ENCODE results near the gene ITGA7. TPM values are rescaled to one million over a fixed set of nuclear protein-coding genes. Genes with fewer than 3 reads are reported as not detected.

The ITGA7 gene
- polyA plus RNA-seq, 2 donors, result 15.3 to 24.6 TPM

DNA sequence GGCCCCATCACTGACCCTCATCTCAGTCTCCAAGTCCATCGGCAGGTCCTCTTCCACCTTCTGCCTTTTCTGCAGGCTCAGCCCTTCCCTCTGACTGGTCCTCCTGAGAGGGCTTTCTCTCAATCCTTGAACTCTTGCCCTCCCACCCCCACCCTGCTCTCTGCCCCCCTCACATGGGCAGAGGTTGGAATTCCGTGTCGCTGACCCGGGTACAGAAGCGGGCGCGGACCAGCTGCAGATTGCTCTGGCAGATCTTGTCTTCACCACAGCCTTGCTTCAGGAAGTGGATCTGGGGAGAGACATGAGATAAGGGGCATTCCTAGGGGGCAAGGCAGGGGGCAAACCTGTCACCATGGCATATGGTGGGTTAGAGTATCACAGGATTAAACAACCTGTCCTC is 12.4 kb downstream of the ITGA7 start:
- Histone ChIP-seq H3K36me3 (ENCODE audit: control insufficient read depth in 2 of 2, insufficient read depth in 2 of 2, low read length in 1 of 2) (peaks cover 0 to 3% of the 10 kb centered on the region in 2 donors), H3K27ac (ENCODE audit: low read depth in 2 of 2, low read length in 1 of 2) (no peak overlapping the region), H3K27me3 (ENCODE audit: control insufficient read depth in 1 of 2, insufficient read depth in 2 of 2, low read length in 2 of 2) (no peaks in the 10 kb centered on the region), H3K4me3 (ENCODE audit: low read depth in 1 of 2, low read length in 2 of 2) (no peak overlapping the region), H3K4me1 (ENCODE audit: control insufficient read depth in 2 of 2, insufficient read depth in 2 of 2, low read length in 1 of 2) (peaks cover 0 to 1% of the 10 kb centered on the region in 2 donors), H3K9me3 (ENCODE audit: control insufficient read depth in 2 of 2, insufficient read depth in 1 of 2, low read depth in 1 of 2, low read length in 1 of 2) (no peaks in the 10 kb centered on the region)
- 75 to 78% methylated on average over 7 of the region's 7 CpGs for WGBS, 2 donors

DNA sequence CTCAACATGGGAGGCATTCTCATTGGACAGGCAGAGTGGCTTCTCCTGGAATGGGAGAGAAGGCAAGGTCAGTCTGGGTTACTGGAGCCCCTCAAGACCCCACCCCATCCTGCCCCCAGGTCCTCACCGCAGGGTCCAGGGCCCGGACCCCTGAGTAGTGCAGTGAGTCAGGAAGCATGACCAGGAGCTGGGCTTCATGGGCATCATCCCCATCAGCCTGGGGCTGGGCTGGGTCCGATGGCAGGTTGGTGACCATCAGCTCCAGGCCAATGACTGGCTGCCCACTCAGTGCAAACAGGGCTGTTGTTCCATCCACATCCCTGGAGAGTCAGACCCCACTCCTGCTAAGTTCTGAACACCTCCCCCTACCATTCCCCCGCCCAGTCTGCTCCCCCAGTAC is 13.1 kb downstream of the ITGA7 start:
- Histone ChIP-seq H3K9me3 (ENCODE audit: control insufficient read depth in 2 of 2, insufficient read depth in 1 of 2, low read depth in 1 of 2, low read length in 1 of 2) (no peaks in the 10 kb centered on the region), H3K4me1 (ENCODE audit: control insufficient read depth in 2 of 2, insufficient read depth in 2 of 2, low read length in 1 of 2) (no peaks in the 10 kb centered on the region), H3K27me3 (ENCODE audit: control insufficient read depth in 1 of 2, insufficient read depth in 2 of 2, low read length in 2 of 2) (no peaks in the 10 kb centered on the region), H3K27ac (ENCODE audit: low read depth in 2 of 2, low read length in 1 of 2) (no peak overlapping the region), H3K4me3 (ENCODE audit: low read depth in 1 of 2, low read length in 2 of 2) (no peak overlapping the region), H3K36me3 (ENCODE audit: control insufficient read depth in 2 of 2, insufficient read depth in 2 of 2, low read length in 1 of 2) (peaks cover 0 to 3% of the 10 kb centered on the region in 2 donors)
- WGBS, 2 donors, result 95 to 96% methylated on average over 4 of the region's 4 CpGs

DNA sequence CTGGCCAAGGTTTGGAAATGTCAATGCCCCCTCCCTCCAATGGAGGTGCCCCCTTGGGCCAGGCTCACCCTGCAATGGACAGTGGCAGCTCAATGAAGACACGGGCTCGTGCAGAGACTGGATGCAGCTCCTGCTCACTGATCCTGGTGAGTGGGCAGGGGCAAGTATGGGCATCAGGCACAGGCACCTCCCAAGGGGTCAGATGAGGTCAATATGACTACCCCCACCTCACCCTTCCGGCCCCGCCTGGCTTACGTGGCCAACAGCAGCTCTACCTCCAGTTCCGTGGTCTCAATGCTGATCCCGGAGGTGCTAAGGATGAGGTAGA is 13.6 kb downstream of the ITGA7 start:
- no peaks in the 10 kb centered on the region for H3K9me3 ChIP-seq (ENCODE audit: control insufficient read depth in 2 of 2, insufficient read depth in 1 of 2, low read depth in 1 of 2, low read length in 1 of 2)
- H3K4me1 ChIP-seq (ENCODE audit: control insufficient read depth in 2 of 2, insufficient read depth in 2 of 2, low read length in 1 of 2), result no peaks in the 10 kb centered on the region
- H3K27me3 ChIP-seq (ENCODE audit: control insufficient read depth in 1 of 2, insufficient read depth in 2 of 2, low read length in 2 of 2), result no peaks in the 10 kb centered on the region
- 95 to 96% methylated on average over 7 of the region's 7 CpGs for WGBS, 2 donors
- H3K36me3 ChIP-seq (ENCODE audit: control insufficient read depth in 2 of 2, insufficient read depth in 2 of 2, low read length in 1 of 2), result peaks cover 0 to 3% of the 10 kb centered on the region in 2 donors
- H3K27ac ChIP-seq (ENCODE audit: low read depth in 2 of 2, low read length in 1 of 2), result no peak overlapping the region
- no peak overlapping the region for H3K4me3 ChIP-seq (ENCODE audit: low read depth in 1 of 2, low read length in 2 of 2)

DNA sequence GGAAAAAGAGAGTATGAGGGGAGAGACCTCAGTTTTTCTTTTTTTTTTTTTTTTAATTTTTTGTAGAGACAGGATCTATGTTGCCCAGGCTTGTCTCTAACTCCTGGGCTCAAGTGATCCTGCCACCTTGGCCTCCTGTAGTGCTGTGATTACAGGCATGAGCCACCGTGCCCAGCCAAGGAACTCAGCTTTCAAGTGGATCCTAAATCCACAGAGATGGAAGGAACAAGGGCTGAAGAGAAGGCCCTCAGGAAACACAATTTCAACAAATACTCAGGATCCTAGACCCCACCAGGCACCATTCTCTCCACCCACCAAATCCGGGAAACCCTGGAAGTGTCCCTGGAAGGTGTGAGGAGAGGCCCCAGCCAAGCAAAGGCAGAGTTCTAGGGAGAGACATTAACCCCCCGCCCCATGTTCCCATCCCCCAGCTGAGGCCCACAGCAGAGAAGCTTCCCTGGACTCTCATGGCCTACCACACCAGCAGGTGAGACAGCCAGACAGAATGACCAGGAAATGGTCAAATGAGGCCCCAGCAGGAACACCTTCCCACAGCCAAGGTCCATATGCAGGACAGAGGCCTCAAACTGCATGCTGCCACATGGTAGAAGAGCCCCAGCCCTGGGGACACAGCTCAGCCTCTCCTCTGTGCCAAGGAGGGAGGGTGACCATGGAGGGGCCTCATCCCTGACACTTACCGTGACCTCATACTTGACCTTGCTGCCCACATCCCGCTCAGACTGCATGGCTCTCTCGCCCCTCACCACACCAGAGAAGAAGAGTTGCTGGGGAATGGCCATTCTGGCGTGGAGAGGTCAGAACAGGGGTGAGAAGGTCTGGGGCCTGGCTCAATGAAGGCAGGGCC is 14.1 kb downstream of the ITGA7 start:
- Histone ChIP-seq H3K27ac (ENCODE audit: low read depth in 2 of 2, low read length in 1 of 2) (no peak overlapping the region), H3K4me3 (ENCODE audit: low read depth in 1 of 2, low read length in 2 of 2) (no peak overlapping the region), H3K36me3 (ENCODE audit: control insufficient read depth in 2 of 2, insufficient read depth in 2 of 2, low read length in 1 of 2) (peaks cover 0 to 3% of the 10 kb centered on the region in 2 donors), H3K4me1 (ENCODE audit: control insufficient read depth in 2 of 2, insufficient read depth in 2 of 2, low read length in 1 of 2) (no peaks in the 10 kb centered on the region), H3K27me3 (ENCODE audit: control insufficient read depth in 1 of 2, insufficient read depth in 2 of 2, low read length in 2 of 2) (no peaks in the 10 kb centered on the region), H3K9me3 (ENCODE audit: control insufficient read depth in 2 of 2, insufficient read depth in 1 of 2, low read depth in 1 of 2, low read length in 1 of 2) (no peaks in the 10 kb centered on the region)
- 85 to 89% methylated on average over 7 of the region's 7 CpGs for WGBS, 2 donors

DNA sequence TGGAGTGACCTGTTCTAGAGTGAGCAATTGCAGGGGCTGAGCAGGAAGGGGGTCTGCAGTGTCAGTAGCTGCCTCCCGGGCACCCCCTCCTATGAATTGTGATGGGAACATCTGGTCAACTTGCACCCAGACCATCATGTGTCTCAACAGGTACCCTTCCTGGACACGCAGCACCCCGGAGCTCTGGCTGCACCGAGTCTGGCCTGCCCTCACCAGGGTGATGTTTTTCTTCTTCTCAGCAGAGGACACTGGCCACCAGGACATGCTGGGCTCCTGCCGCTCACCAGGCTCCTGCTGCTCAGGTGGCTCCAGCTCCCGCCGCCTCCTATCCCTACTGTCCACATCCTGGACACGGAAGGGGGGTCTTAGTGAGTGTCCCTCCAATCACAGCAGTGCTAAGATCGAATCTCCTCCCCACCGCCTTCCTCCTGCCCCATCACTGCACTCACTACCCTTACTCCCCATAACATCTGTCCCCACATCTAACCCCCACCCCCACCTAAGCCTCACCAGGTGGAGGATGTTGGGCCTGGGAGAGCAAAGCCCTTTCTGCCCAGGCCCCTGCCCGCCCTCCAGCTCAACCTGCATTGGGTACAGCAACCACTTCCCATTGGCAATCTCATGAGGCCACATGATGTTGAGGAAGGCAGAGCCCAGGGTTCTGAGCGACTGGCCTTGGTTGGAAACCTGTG is 14.9 kb downstream of the ITGA7 start:
- no peaks in the 10 kb centered on the region for H3K9me3 ChIP-seq (ENCODE audit: control insufficient read depth in 2 of 2, insufficient read depth in 1 of 2, low read depth in 1 of 2, low read length in 1 of 2)
- WGBS, 2 donors, result 90 to 94% methylated on average over 12 of the region's 12 CpGs
- H3K4me3 ChIP-seq (ENCODE audit: low read depth in 1 of 2, low read length in 2 of 2), result no peak overlapping the region
- H3K36me3 ChIP-seq (ENCODE audit: control insufficient read depth in 2 of 2, insufficient read depth in 2 of 2, low read length in 1 of 2), result peaks cover 0 to 2% of the 10 kb centered on the region in 2 donors
- H3K27ac ChIP-seq (ENCODE audit: low read depth in 2 of 2, low read length in 1 of 2), result no peak overlapping the region
- no peaks in the 10 kb centered on the region for H3K27me3 ChIP-seq (ENCODE audit: control insufficient read depth in 1 of 2, insufficient read depth in 2 of 2, low read length in 2 of 2)
- H3K4me1 ChIP-seq (ENCODE audit: control insufficient read depth in 2 of 2, insufficient read depth in 2 of 2, low read length in 1 of 2), result no peaks in the 10 kb centered on the region

DNA sequence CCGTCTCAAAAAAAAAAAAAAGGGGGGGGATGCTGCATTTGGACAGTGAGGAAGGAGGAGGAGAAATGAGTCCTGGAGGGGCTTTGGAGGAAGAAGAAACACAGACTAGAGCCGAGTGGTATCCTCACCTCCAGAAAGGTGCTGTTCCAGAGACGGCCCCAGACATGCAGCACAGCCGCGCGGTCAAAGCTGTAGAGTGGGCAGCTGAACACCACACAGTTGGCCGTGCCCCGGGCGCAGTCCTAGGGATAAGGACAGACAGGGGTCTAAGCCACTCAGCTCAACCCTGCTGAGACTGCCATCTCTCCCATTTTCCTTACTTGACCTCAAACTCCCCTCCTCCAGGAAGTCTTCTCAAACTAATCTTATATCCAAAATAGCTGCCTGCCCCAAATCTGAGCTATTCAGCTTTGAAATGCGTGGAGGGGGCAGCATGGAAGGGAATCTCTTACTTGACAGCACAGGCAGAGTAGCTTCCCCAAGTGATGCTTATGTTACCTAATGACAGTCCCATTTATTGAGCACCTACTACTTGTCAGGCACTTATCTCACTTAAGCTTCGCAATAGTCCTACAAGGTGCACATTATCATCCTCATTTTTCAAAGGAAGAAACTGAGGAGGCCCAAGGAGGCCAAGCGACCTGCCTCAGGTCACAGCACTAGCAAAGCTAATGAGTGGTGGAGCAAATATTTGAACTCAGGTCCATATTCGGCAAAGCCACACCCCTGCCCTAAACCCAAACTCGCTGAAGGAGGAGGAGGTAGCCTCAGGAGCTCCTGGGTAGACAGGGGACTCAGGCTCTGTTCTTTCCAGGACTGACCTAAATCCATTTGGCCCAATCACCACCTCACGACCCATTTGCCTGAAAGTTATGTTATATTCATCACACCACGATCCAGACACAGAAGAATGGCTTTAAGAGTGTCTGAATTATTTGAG is 18.7 kb downstream of the ITGA7 start:
- no peaks in the 10 kb centered on the region for H3K4me1 ChIP-seq (ENCODE audit: control insufficient read depth in 2 of 2, insufficient read depth in 2 of 2, low read length in 1 of 2)
- no peaks in the 10 kb centered on the region for H3K27me3 ChIP-seq (ENCODE audit: control insufficient read depth in 1 of 2, insufficient read depth in 2 of 2, low read length in 2 of 2)
- H3K9me3 ChIP-seq (ENCODE audit: control insufficient read depth in 2 of 2, insufficient read depth in 1 of 2, low read depth in 1 of 2, low read length in 1 of 2), result no peaks in the 10 kb centered on the region
- no peak overlapping the region for H3K27ac ChIP-seq (ENCODE audit: low read depth in 2 of 2, low read length in 1 of 2)
- H3K4me3 ChIP-seq (ENCODE audit: low read depth in 1 of 2, low read length in 2 of 2), result no peak overlapping the region
- 87 to 90% methylated on average over 16 of the region's 16 CpGs for WGBS, 2 donors
- H3K36me3 ChIP-seq (ENCODE audit: control insufficient read depth in 2 of 2, insufficient read depth in 2 of 2, low read length in 1 of 2), result no peaks in the 10 kb centered on the region

DNA sequence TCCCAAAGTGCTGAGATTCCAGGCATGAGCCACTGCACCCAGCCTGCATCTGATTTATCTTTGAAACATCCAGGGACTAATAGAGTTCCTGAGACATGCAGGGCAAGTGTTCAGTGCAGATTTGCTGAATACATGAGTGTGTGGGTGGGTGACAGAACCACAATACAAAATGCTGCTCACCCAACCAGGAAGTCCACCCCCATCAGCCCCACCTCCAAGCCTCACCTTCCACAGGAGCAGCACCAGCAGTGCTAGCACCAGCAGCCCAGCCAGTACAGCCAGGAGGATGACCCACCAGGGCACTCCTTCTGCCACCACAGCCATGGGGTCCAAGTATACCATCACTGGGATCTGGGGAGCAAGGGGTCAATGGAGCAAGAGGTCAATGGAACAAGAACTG is 20.0 kb downstream of the ITGA7 start:
- H3K36me3 ChIP-seq (ENCODE audit: control insufficient read depth in 2 of 2, insufficient read depth in 2 of 2, low read length in 1 of 2), result no peaks in the 10 kb centered on the region

DNA sequence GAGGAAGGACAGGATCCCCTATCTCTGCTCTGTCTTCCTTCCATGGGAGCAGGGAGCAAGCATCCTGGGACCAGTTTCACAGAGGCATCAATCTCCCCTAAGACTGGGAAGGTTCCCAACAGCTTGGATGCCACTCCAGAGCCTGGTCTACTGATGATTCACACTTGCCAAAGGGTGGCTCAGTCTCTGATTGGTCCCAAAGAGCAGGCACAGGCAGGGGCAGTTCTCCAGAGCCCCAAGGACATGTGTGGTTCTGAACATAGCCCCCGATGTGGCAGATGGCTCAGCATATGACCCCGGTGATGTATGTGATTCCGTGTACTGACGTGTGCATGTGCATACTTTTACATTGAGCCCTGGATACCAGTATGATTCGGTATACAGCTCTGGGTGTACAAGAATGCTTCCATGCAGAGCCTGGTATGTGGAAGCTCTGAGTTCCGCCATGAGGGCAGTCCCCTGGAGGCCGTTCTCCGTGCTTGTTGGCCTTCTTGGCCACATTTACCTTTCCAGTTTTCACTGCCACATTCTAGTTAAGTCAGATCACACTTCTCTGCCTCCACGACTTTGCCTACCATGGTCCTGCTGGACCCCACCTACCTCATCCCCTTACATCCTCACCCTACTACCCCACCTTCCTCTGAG is 21.2 kb downstream of the ITGA7 start:
- Histone ChIP-seq H3K4me1 (ENCODE audit: control insufficient read depth in 2 of 2, insufficient read depth in 2 of 2, low read length in 1 of 2) (peaks cover 0 to 4% of the 10 kb centered on the region in 2 donors), H3K36me3 (ENCODE audit: control insufficient read depth in 2 of 2, insufficient read depth in 2 of 2, low read length in 1 of 2) (no peaks in the 10 kb centered on the region), H3K9me3 (ENCODE audit: control insufficient read depth in 2 of 2, insufficient read depth in 1 of 2, low read depth in 1 of 2, low read length in 1 of 2) (no peaks in the 10 kb centered on the region), H3K27me3 (ENCODE audit: control insufficient read depth in 1 of 2, insufficient read depth in 2 of 2, low read length in 2 of 2) (no peaks in the 10 kb centered on the region), H3K4me3 (ENCODE audit: low read depth in 1 of 2, low read length in 2 of 2) (no peak overlapping the region), H3K27ac (ENCODE audit: low read depth in 2 of 2, low read length in 1 of 2) (no peak overlapping the region)
- 86 to 94% methylated on average over 9 of the region's 9 CpGs for WGBS, 2 donors

More for the DNA sequence above, 20.0 kb downstream of the ITGA7 start:
- Histone ChIP-seq H3K27ac (ENCODE audit: low read depth in 2 of 2, low read length in 1 of 2) (no peak overlapping the region), H3K4me3 (ENCODE audit: low read depth in 1 of 2, low read length in 2 of 2) (no peak overlapping the region), H3K9me3 (ENCODE audit: control insufficient read depth in 2 of 2, insufficient read depth in 1 of 2, low read depth in 1 of 2, low read length in 1 of 2) (no peaks in the 10 kb centered on the region), H3K4me1 (ENCODE audit: control insufficient read depth in 2 of 2, insufficient read depth in 2 of 2, low read length in 1 of 2) (no peaks in the 10 kb centered on the region), H3K27me3 (ENCODE audit: control insufficient read depth in 1 of 2, insufficient read depth in 2 of 2, low read length in 2 of 2) (no peaks in the 10 kb centered on the region)

DNA sequence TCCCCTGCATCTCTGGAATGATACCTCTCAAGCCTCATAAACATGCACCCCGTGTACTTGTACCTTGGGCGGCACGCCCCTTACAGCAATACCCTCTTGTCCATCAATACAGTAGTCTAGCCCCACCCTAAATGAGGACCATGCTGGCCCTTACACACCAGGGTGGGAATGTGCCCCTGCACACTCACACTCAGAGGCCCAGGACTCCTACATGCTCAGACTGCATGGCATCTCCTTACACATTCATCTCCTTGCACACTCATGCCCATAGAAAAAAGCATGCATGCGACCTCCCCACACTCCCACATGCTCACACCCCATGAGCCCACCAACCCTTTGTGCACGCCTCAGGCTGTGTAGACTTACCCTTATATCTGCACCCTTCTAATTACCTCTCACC is 22.0 kb downstream of the ITGA7 start:
- H3K27me3 ChIP-seq (ENCODE audit: control insufficient read depth in 1 of 2, insufficient read depth in 2 of 2, low read length in 2 of 2), result no peaks in the 10 kb centered on the region
- H3K4me1 ChIP-seq (ENCODE audit: control insufficient read depth in 2 of 2, insufficient read depth in 2 of 2, low read length in 1 of 2), result peaks cover 0 to 7% of the 10 kb centered on the region in 2 donors
- WGBS, 2 donors, result 89 to 92% methylated on average over 5 of the region's 5 CpGs
- no peaks in the 10 kb centered on the region for H3K36me3 ChIP-seq (ENCODE audit: control insufficient read depth in 2 of 2, insufficient read depth in 2 of 2, low read length in 1 of 2)
- H3K9me3 ChIP-seq (ENCODE audit: control insufficient read depth in 2 of 2, insufficient read depth in 1 of 2, low read depth in 1 of 2, low read length in 1 of 2), result no peaks in the 10 kb centered on the region
- H3K27ac ChIP-seq (ENCODE audit: low read depth in 2 of 2, low read length in 1 of 2), result no peak overlapping the region
- no peak overlapping the region for H3K4me3 ChIP-seq (ENCODE audit: low read depth in 1 of 2, low read length in 2 of 2)
